Kidney epithelial cell (primary cell): ENCODE data around the gene PDE2A. TPM values are rescaled to one million over a fixed set of nuclear protein-coding genes. Genes with fewer than 3 reads are reported as not detected.

Source experiments
- DNase-seq: peaks from one replicate; pipeline ENCODE4 v3.0.0-alpha.2; 2010; ENCODE audit warnings: low read depth
- H3K27me3 ChIP-seq: 2 replicates; pipeline ENCODE4 v1.6.0; 2011; ENCODE audit warnings: low read length; ENCODE audit not compliant: control insufficient read depth, insufficient read depth
- H3K36me3 ChIP-seq: 2 replicates; pipeline ENCODE4 v1.5.1; 2011; ENCODE audit warnings: low read length; ENCODE audit not compliant: control insufficient read depth, insufficient read depth
- H3K4me3 ChIP-seq: 2 replicates; pipeline ENCODE4 v1.5.1; 2011; ENCODE audit warnings: low read depth, mild to moderate bottlenecking, control low read depth, low read length
- total RNA-seq: library from RNA; depleted of rRNA; stranded (reverse); fragments of >200 nt; gene quantifications from 2 replicates; pipeline ENCODE4 v1.2.3, GENCODE V29; 2015
- TF ChIP-seq, protein P1 (sequence below): IDR thresholded peaks from 2 replicates; pipeline ENCODE4 v1.5.1; 2011; ENCODE audit warnings: mild to moderate bottlenecking, moderate library complexity, low read length, control low read depth, inconsistent platforms; ENCODE audit not compliant: insufficient read depth, poor library complexity, severe bottlenecking

PDE2A gene
- total RNA-seq, 1 donor from 2014 or later, result 4.3 TPM

DNA sequence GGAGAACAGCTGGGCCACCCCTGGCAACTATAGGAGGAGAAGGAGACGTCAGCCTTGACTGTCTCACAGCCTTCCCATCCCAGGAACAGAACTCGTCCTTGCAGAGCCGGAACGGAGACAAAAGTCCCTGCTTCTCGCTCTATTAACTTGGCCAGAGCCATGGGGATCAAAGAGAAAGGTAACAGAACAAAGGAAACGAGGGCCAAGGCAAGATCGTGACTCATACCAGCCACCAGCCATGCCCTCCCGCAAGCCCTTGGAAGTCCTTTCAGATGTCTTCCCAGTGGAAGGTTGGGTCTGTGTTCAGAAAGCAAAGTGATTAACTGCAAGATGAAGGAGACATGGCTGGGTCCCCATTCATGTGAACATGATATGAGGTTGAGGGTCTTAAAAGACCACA is 64.7 kb downstream of the PDE2A start:
- Histone ChIP-seq H3K4me3 (no peak overlapping the region), H3K36me3 (no peaks in the 10 kb centered on the region), H3K27me3 (peaks cover 39% of the 10 kb centered on the region)
- no peak for DNase-seq
- TF ChIP-seq, protein P1, sequence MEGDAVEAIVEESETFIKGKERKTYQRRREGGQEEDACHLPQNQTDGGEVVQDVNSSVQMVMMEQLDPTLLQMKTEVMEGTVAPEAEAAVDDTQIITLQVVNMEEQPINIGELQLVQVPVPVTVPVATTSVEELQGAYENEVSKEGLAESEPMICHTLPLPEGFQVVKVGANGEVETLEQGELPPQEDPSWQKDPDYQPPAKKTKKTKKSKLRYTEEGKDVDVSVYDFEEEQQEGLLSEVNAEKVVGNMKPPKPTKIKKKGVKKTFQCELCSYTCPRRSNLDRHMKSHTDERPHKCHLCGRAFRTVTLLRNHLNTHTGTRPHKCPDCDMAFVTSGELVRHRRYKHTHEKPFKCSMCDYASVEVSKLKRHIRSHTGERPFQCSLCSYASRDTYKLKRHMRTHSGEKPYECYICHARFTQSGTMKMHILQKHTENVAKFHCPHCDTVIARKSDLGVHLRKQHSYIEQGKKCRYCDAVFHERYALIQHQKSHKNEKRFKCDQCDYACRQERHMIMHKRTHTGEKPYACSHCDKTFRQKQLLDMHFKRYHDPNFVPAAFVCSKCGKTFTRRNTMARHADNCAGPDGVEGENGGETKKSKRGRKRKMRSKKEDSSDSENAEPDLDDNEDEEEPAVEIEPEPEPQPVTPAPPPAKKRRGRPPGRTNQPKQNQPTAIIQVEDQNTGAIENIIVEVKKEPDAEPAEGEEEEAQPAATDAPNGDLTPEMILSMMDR, result no peak

DNA sequence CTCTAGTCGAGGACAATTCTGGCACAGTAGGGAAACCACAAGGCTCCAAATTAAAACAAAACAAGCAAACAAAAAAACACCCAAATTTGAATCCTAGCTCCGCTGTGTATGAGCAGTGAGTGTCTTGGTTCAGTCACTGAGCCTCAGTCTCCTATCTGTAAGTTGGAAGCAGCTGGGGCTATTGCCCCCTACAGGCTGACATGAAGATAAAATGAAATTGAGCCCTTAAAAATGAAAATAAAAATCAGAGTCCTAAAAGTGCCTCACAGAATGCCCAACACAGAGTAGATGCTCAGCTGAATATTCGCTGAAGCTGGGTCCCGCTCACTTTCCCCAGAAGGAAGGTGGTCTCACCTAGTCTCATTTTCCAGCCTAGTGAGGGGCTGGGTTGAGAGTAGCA is 65.2 kb downstream of the PDE2A start:
- Histone ChIP-seq H3K36me3 (no peaks in the 10 kb centered on the region), H3K27me3 (peaks cover 36% of the 10 kb centered on the region), H3K4me3 (no peak overlapping the region)
- TF ChIP-seq, protein P1, result peak; percentile 49
- DNase-seq, result no peak

DNA sequence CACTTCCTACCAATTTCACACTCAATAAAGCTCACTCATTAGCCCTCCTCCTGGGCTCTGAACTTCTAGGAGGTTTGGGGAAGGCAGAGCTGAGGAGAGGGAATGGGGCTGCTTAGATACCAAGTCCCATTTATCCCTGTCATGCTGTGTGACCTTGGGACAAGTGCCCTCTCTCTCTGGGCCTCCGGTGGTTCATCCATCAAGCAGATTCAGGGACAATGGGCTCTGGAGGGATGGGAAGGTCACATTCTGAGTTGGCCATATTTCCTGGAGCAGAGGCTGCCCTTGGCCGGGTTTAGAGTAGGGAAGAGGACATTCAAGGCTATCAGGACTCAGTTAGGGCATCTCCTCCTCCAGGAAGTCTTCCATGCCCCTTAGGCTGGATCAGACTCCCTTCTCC is 66.7 kb downstream of the PDE2A start:
- Histone ChIP-seq H3K27me3 (peaks cover 34% of the 10 kb centered on the region), H3K36me3 (no peaks in the 10 kb centered on the region), H3K4me3 (no peak overlapping the region)
- TF ChIP-seq, protein P1, result no peak
- DNase-seq, result no peak

DNA sequence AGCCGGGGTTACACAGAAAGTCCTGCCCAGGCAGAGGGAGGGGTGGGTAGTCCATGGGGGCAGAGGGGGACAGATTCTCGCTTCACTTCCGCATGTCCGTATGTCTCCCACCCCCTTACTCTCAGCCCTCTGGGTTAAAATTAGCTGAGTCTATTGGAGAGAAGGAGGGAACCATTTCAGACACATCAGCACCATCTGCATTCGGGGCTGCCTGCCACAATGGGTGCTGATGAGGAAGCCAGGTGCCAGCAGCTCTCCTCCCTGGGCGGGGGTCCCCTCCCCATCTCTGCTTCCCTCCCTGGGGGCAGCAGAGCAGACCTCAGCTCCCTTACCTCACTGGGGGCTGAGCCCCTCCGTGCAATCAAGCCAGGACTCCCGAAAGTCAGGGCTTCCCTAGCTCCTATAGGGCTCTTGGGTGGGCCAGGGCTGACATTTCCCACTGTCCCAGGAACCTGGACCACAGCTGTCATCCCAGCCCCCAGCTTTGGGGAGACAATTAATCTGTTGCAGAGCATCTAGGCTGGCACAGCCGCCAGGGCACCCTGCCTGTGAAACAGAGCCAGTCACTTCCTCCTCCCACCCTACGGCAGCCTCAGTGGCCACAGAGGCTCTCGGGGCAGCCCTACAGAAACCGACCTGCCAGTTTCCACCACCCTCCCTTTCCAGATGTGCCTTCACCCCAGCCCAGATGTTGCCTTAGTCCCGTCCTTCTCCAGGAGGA is 67.3 kb downstream of the PDE2A start:
- TF ChIP-seq, protein P1, result no peak
- Histone ChIP-seq H3K36me3 (no peaks in the 10 kb centered on the region), H3K4me3 (no peak overlapping the region), H3K27me3 (peaks cover 40% of the 10 kb centered on the region)
- DNase-seq, result no peak

DNA sequence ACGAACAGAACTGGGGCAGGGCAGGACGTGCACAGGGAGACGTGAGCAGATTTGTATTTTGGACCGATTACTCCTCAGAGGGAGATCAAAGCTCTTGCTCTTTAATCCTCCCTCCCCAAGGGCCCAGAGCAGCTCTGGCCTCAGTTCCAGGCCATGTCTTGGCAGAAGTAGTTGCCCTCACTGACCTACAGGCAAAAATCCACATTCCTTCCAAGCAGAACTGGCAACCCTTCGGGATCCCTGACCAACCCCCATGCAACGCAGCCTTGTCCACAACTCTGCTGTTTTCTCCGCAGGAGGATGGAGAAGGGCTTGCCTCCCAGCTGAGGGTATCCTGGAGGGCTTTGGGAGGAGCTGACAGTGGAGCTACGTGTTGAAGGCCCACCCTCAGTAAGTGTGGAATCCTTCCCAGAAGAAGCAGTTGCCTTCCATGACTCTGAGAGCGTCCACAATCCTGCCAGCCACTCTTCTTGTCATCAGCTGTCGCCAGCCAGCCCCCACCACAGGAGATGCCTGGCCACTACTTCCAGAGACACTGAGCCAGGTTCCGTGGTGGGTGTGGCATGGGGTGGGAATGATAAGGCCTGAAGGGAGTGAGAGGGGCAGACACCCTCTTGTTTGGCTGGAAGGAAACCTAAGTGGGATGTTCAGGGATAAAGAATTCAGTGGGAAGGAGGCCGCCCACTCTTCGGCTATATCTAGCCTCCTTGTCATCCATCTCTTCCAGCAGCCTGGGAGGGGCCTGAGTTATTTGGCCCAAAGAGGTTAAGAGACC is 68.1 kb downstream of the PDE2A start:
- TF ChIP-seq, protein P1, result no peak
- Histone ChIP-seq H3K36me3 (no peaks in the 10 kb centered on the region), H3K27me3 (peaks cover 37% of the 10 kb centered on the region), H3K4me3 (no peak overlapping the region)
- no peak for DNase-seq
